SH-SY5Y (cell line): ENCODE data around the gene FOXP4.

Experiments
- GATA2 ChIP-seq: IDR thresholded peaks from 2 replicates; pipeline ENCODE4 v1.6.1; 2011; ENCODE audit warnings: mild to moderate bottlenecking, low read depth, low read length
- GATA3 ChIP-seq: IDR thresholded peaks from 2 replicates; pipeline ENCODE4 v1.6.1; 2011; ENCODE audit warnings: low read depth, mild to moderate bottlenecking, low read length, moderate library complexity

DNA sequence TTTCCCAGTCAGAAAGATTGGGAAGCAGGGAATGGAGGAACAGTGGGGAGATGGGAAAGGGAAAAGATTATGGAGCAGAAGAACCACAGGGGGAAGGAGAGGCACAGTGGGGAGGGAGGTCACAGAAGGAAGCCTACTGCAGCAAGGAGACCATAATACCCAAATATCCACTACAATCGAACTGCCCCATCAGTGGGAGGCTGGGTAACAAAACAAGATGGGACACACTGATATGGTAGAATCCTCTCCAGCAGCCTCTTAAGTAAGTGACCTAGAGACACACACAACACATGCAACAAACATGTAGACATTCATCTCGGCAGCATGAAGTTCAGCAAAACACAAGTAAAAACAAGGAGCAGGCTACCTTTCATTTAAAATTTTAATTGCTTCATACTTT, 4.8 kb upstream of the FOXP4 start:
- no peak for TF ChIP-seq GATA2
- no peak for TF ChIP-seq GATA3
